GM12878 (cell line): ENCODE results near the gene CLEC20A.

Experiments used
- CTCF ChIP-seq, 3 experiments: IDR thresholded peaks in 2 of 3; conservative IDR thresholded peaks in 1 of 3; 2 replicates each; pipeline ENCODE4 v1.5.1; 2011; ENCODE audit warnings: low read depth in 3 of 3, low read length in 3 of 3, mild to moderate bottlenecking in 3 of 3, control low read depth in 2 of 3, moderate library complexity in 2 of 3, inconsistent platforms in 1 of 3, mixed read lengths in 1 of 3; ENCODE audit not compliant: control insufficient read depth in 2 of 3, insufficient read depth in 1 of 3; ENCODE audit errors: extremely low read depth in 1 of 3
- DPF2 ChIP-seq: fragments of 450-650 bp; IDR thresholded peaks from 2 replicates; pipeline ENCODE4 v1.6.1; 2017; ENCODE audit warnings: mild to moderate bottlenecking
- MYC ChIP-seq: IDR thresholded peaks from 2 replicates; pipeline ENCODE4 v1.6.1; 2011; ENCODE audit warnings: mild to moderate bottlenecking, low read length, moderate library complexity, inconsistent platforms; ENCODE audit not compliant: insufficient read depth, insufficient replicate concordance, insufficient read length, severe bottlenecking
- SUZ12 ChIP-seq: fragments of 200-600 bp; sonication (generic); IDR thresholded peaks from one replicate; pipeline ENCODE4 v1.6.1; 2018; ENCODE audit warnings: antibody characterized with exemption, mild to moderate bottlenecking; ENCODE audit not compliant: unreplicated experiment
- ZNF592 ChIP-seq: fragments of 450-650 bp; IDR thresholded peaks from 2 replicates; pipeline ENCODE4 v1.6.1; 2017; ENCODE audit warnings: mild to moderate bottlenecking, moderate library complexity

GRCh38 chr1:178495158-178495557 lies 1.6 kb downstream of the CLEC20A start:
- no peak for TF ChIP-seq MYC
- no peak for TF ChIP-seq ZNF592
- TF ChIP-seq CTCF (IDR thresholded peaks at IDR 0.05 in 2 of 3, conservative IDR thresholded peaks at IDR 0.05 in 1 of 3; ENCODE audit: control insufficient read depth in 2 of 3, extremely low read depth in 1 of 3, insufficient read depth in 1 of 3, low read depth in 3 of 3, low read length in 3 of 3), result no peak
- TF ChIP-seq SUZ12, result no peak
- TF ChIP-seq DPF2, result no peak
